Prostate gland (tissue), 2 donors: ENCODE results near the gene PAPPA2. TPM values are rescaled to one million over a fixed set of nuclear protein-coding genes. Genes with fewer than 3 reads are reported as not detected.

Experiments
- DNase-seq: peaks from one replicate; pipeline ENCODE4 v3.0.0-alpha.2; 2019; ENCODE audit warnings: low spot score
- H3K27ac ChIP-seq, 2 donors: fragments of 200-600 bp; sonication (generic); 2 replicates each; pipeline ENCODE4 v1.5.1; 2017 to 2019
- H3K27me3 ChIP-seq: fragments of 200-600 bp; sonication (generic); replicated peaks from 2 replicates; pipeline ENCODE4 v1.5.1; 2019; ENCODE audit not compliant: insufficient read depth
- H3K36me3 ChIP-seq, 2 donors: fragments of 200-600 bp; sonication (generic); 1 replicate in 1 of 2; 2 replicates in 1 of 2; pipeline versions ENCODE4 v1.5.1 to v1.8.1; 2017 to 2019
- H3K4me1 ChIP-seq: fragments of 200-600 bp; sonication (generic); replicated peaks from 2 replicates; pipeline ENCODE4 v1.5.1; 2019
- H3K4me3 ChIP-seq, 2 donors: fragments of 200-600 bp; sonication (generic); 2 replicates each; pipeline ENCODE4 v1.5.1; 2017 to 2019
- H3K9me3 ChIP-seq: fragments of 200-600 bp; sonication (generic); 2 replicates; pipeline ENCODE4 v1.5.1; 2017
- CTCF ChIP-seq, 4 experiments: fragments of 200-600 bp in 2 of 4; fragments of 450-650 bp in 2 of 4; sonication (generic) in 2 of 4; IDR thresholded peaks; 1 replicate in 3 of 4; 2 replicates in 1 of 4; pipeline ENCODE4 v1.5.1; 2016 to 2019; ENCODE audit warnings: antibody characterized with exemption in 4 of 4, mild to moderate bottlenecking in 2 of 4, moderate library complexity in 2 of 4
- POLR2A ChIP-seq: fragments of 450-650 bp; IDR thresholded peaks from one replicate; pipeline ENCODE4 v1.6.1; 2016; ENCODE audit warnings: antibody characterized with exemption, mild to moderate bottlenecking
- POLR2AphosphoS5 ChIP-seq: sonication (generic); formaldehyde crosslinking; IDR thresholded peaks from one replicate; pipeline ENCODE4 v1.6.1; 2017; ENCODE audit warnings: antibody characterized with exemption
- WGBS: methylation state at CpG from one replicate; pipeline ENCODE4 v1.1.5; 2018; 5-methylcytosine and 5-hydroxymethylcytosine counted together
- intact Hi-C: fragments of 100-400 bp; cut with DNase I; formaldehyde crosslinking; loops from one replicate; pipeline ENCODE4 v1.14.2; 2022
- total RNA-seq, 2 donors: library from RNA; depleted of rRNA; stranded (reverse); fragments of >200 nt; gene quantifications; one replicate each; pipeline ENCODE4 v1.1.0, GENCODE V29; 2016

The PAPPA2 gene
- total RNA-seq, 2 donors from 2014 or later = 0.36 to 1.9 TPM

GRCh38 chr1:176884911-176885310 lies 421.9 kb downstream of the PAPPA2 start:
- TF ChIP-seq POLR2A (no peak), CTCF (IDR thresholded peaks at IDR 0.05) (no peak), POLR2AphosphoS5 (no peak)
- WGBS = 93% methylated on average over 1 of the region's 1 CpG
- DNase-seq = no peak
- Histone ChIP-seq H3K36me3 (no peaks in the 10 kb centered on the region), H3K9me3 (no peaks in the 10 kb centered on the region), H3K4me1 (no peaks in the 10 kb centered on the region), H3K4me3 (no peak overlapping the region), H3K27me3 (no peaks in the 10 kb centered on the region), H3K27ac (no peak overlapping the region)
- intact Hi-C loops = loop anchor here (5.0 kb wide), 1 partner anchor 328 kb away; no protein-coding TSS in a partner anchor

GRCh38 chr1:176885341-176885740 lies 422.4 kb downstream of the PAPPA2 start:
- 83% methylated on average over 3 of the region's 3 CpGs for WGBS
- no peak overlapping the region for H3K27ac ChIP-seq
- TF ChIP-seq POLR2AphosphoS5 (no peak), CTCF (IDR thresholded peaks at IDR 0.05) (no peak), POLR2A (no peak)

GRCh38 chr1:176885751-176886150 lies 422.8 kb downstream of the PAPPA2 start:
- no peaks in the 10 kb centered on the region for H3K27me3 ChIP-seq
- intact Hi-C loops = no loop called here

More at GRCh38 chr1:176885341-176885740, 422.4 kb downstream of the PAPPA2 start:
- H3K4me1 ChIP-seq = no peaks in the 10 kb centered on the region
- DNase-seq = no peak
- no peaks in the 10 kb centered on the region for H3K27me3 ChIP-seq
- intact Hi-C loops = no loop called here
- H3K36me3 ChIP-seq = no peaks in the 10 kb centered on the region
- H3K4me3 ChIP-seq = no peak overlapping the region
- H3K9me3 ChIP-seq = no peaks in the 10 kb centered on the region

GRCh38 chr1:176888471-176889032 lies 425.6 kb downstream of the PAPPA2 start:
- Histone ChIP-seq H3K27ac (no peak overlapping the region), H3K27me3 (no peaks in the 10 kb centered on the region), H3K36me3 (no peaks in the 10 kb centered on the region), H3K4me3 (no peak overlapping the region), H3K4me1 (no peaks in the 10 kb centered on the region), H3K9me3 (no peaks in the 10 kb centered on the region)
- no peak for TF ChIP-seq POLR2A
- TF ChIP-seq POLR2AphosphoS5 = no peak
- TF ChIP-seq CTCF (IDR thresholded peaks at IDR 0.05) = no peak
- 97% methylated on average over 3 of the region's 3 CpGs for WGBS
- intact Hi-C loops = no loop called here
- DNase-seq = no peak

More at GRCh38 chr1:176885751-176886150, 422.8 kb downstream of the PAPPA2 start:
- WGBS = 77% methylated on average over 2 of the region's 2 CpGs
- Histone ChIP-seq H3K4me1 (no peaks in the 10 kb centered on the region), H3K4me3 (no peak overlapping the region), H3K36me3 (no peaks in the 10 kb centered on the region), H3K27ac (no peak overlapping the region), H3K9me3 (no peaks in the 10 kb centered on the region)
- no peak for DNase-seq
- TF ChIP-seq CTCF (IDR thresholded peaks at IDR 0.05) = no peak

GRCh38 chr1:176893625-176894352 lies 430.8 kb downstream of the PAPPA2 start:
- H3K27me3 ChIP-seq = no peaks in the 10 kb centered on the region
- no peak overlapping the region for H3K27ac ChIP-seq
- H3K4me3 ChIP-seq = no peak overlapping the region
- no peaks in the 10 kb centered on the region for H3K36me3 ChIP-seq
- TF ChIP-seq CTCF (IDR thresholded peaks at IDR 0.05) = no peak
- no peak for TF ChIP-seq POLR2A
- TF ChIP-seq POLR2AphosphoS5 = no peak
- DNase-seq = no peak
- H3K9me3 ChIP-seq = no peaks in the 10 kb centered on the region
- H3K4me1 ChIP-seq = no peaks in the 10 kb centered on the region
- WGBS = 66% methylated on average over 7 of the region's 7 CpGs
- intact Hi-C loops = no loop called here
